GM12878 (cell line): Measurements from ENCODE around the gene TTC39B.

ENCODE experiments used
- CHD1 ChIP-seq: IDR thresholded peaks from 2 replicates; pipeline ENCODE4 v1.6.1; 2012; ENCODE audit warnings: low read depth, low read length, improper control_type of control experiment
- ELK1 ChIP-seq: IDR thresholded peaks from 2 replicates; pipeline ENCODE4 v1.6.1; 2012; ENCODE audit warnings: low read depth, low read length, improper control_type of control experiment
- EZH2 ChIP-seq: IDR thresholded peaks from 2 replicates; pipeline ENCODE4 v1.6.1; 2012; ENCODE audit warnings: low read depth, mild to moderate bottlenecking, control low read depth, inconsistent platforms, low read length, borderline replicate concordance; ENCODE audit not compliant: control insufficient read depth
- TF ChIP-seq, protein P1 (sequence below), 3 experiments: IDR thresholded peaks in 2 of 3; conservative IDR thresholded peaks in 1 of 3; 2 replicates each; pipeline ENCODE4 v1.5.1; 2011; ENCODE audit warnings: low read depth in 3 of 3, low read length in 3 of 3, mild to moderate bottlenecking in 3 of 3, control low read depth in 2 of 3, moderate library complexity in 2 of 3, inconsistent platforms in 1 of 3, mixed read lengths in 1 of 3; ENCODE audit not compliant: control insufficient read depth in 2 of 3, insufficient read depth in 1 of 3; ENCODE audit errors: extremely low read depth in 1 of 3

GRCh38 chr9:15352306-15352705 lies 45.3 kb upstream of the TTC39B start:
- TF ChIP-seq, protein P1, sequence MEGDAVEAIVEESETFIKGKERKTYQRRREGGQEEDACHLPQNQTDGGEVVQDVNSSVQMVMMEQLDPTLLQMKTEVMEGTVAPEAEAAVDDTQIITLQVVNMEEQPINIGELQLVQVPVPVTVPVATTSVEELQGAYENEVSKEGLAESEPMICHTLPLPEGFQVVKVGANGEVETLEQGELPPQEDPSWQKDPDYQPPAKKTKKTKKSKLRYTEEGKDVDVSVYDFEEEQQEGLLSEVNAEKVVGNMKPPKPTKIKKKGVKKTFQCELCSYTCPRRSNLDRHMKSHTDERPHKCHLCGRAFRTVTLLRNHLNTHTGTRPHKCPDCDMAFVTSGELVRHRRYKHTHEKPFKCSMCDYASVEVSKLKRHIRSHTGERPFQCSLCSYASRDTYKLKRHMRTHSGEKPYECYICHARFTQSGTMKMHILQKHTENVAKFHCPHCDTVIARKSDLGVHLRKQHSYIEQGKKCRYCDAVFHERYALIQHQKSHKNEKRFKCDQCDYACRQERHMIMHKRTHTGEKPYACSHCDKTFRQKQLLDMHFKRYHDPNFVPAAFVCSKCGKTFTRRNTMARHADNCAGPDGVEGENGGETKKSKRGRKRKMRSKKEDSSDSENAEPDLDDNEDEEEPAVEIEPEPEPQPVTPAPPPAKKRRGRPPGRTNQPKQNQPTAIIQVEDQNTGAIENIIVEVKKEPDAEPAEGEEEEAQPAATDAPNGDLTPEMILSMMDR (IDR thresholded peaks at IDR 0.05 in 2 of 3, conservative IDR thresholded peaks at IDR 0.05 in 1 of 3; ENCODE audit: control insufficient read depth in 2 of 3, extremely low read depth in 1 of 3, insufficient read depth in 1 of 3, low read depth in 3 of 3, low read length in 3 of 3) = no peak
- no peak for TF ChIP-seq ELK1
- no peak for TF ChIP-seq EZH2
- TF ChIP-seq CHD1 = no peak
